Measurements from ENCODE around the gene SPON1.

DNA sequence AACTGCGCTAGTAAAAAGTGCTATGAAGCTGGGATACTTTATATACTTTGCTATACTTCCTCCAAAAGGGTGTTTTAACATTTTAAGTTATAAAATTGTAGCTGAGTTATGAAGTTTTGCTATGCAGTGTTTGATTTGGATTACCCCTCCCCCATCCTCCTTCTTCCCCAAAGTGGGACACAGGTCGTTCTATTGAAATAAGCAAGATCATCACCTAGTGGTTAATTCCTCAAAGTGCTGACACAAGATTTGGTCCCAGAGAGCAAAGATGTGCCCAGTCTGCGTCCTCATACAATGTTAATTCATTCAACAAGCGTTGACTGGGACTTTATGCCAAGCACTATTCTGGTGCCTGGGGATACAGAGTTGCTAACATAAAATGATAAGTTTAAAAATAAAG, 78.5 kb downstream of the SPON1 start:
- TF ChIP-seq, protein P1, sequence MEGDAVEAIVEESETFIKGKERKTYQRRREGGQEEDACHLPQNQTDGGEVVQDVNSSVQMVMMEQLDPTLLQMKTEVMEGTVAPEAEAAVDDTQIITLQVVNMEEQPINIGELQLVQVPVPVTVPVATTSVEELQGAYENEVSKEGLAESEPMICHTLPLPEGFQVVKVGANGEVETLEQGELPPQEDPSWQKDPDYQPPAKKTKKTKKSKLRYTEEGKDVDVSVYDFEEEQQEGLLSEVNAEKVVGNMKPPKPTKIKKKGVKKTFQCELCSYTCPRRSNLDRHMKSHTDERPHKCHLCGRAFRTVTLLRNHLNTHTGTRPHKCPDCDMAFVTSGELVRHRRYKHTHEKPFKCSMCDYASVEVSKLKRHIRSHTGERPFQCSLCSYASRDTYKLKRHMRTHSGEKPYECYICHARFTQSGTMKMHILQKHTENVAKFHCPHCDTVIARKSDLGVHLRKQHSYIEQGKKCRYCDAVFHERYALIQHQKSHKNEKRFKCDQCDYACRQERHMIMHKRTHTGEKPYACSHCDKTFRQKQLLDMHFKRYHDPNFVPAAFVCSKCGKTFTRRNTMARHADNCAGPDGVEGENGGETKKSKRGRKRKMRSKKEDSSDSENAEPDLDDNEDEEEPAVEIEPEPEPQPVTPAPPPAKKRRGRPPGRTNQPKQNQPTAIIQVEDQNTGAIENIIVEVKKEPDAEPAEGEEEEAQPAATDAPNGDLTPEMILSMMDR (IDR thresholded peaks at IDR 0.05; ENCODE audit: low read length): no peak
- TF ChIP-seq EZH2 (optimal IDR thresholded peaks at IDR 0.05; ENCODE audit: low read depth, low read length) (no peak), EZH2phosphoT487 (IDR thresholded peaks at IDR 0.05; ENCODE audit: low read length) (no peak)
